ENCODE measurements around the gene PIH1D1. TPM values are rescaled to one million over a fixed set of nuclear protein-coding genes. Genes with fewer than 3 reads are reported as not detected.
"Not testable (repeated sequence)": the region's sequence is repeated elsewhere in the genome, so short reads cannot be mapped to it uniquely, and the experiment has no call there.

Gene PIH1D1
- total RNA-seq, 1 donor from 2014 or later: 108 TPM

GRCh38 chr19:49445997-49446396, 5.6 kb downstream of the PIH1D1 start:
- no peak for DNase-seq (ENCODE audit: low read depth)
- H3K4me3 ChIP-seq (ENCODE audit: low read depth, low read length): no peak overlapping the region
- no peak for TF ChIP-seq CTCF (IDR thresholded peaks at IDR 0.05; ENCODE audit: insufficient read depth, low read length, poor library complexity, severe bottlenecking)

GRCh38 chr19:49444100-49444700, 7.4 kb downstream of the PIH1D1 start:
- H3K27me3 ChIP-seq (ENCODE audit: control insufficient read depth, insufficient read depth, low read length): peaks cover 35% of the 10 kb centered on the region
- H3K4me3 ChIP-seq (ENCODE audit: low read depth, low read length); DNase-seq (ENCODE audit: low read depth); H3K36me3 ChIP-seq (ENCODE audit: control insufficient read depth, insufficient read depth, low read length): not testable (repeated sequence)

More at GRCh38 chr19:49445997-49446396, 5.6 kb downstream of the PIH1D1 start:
- peaks cover 18% of the 10 kb centered on the region for H3K27me3 ChIP-seq (ENCODE audit: control insufficient read depth, insufficient read depth, low read length)
- no peaks in the 10 kb centered on the region for H3K36me3 ChIP-seq (ENCODE audit: control insufficient read depth, insufficient read depth, low read length)

- Histone ChIP-seq H3K27me3 (ENCODE audit: control insufficient read depth, insufficient read depth, low read length) (peaks cover 41% of the 10 kb centered on the region), H3K4me3 (ENCODE audit: low read depth, low read length) (peak overlapping the region; percentile 63), H3K36me3 (ENCODE audit: control insufficient read depth, insufficient read depth, low read length) (no peaks in the 10 kb centered on the region)
- DNase-seq (ENCODE audit: low read depth): peak; percentile 71
- TF ChIP-seq CTCF (IDR thresholded peaks at IDR 0.05; ENCODE audit: insufficient read depth, low read length, poor library complexity, severe bottlenecking): peak; percentile 87
These were observed 8.1 kb downstream of the PIH1D1 start for GRCh38 chr19:49443366-49444099.

- H3K36me3 ChIP-seq (ENCODE audit: control insufficient read depth, insufficient read depth, low read length): no peaks in the 10 kb centered on the region
- H3K27me3 ChIP-seq (ENCODE audit: control insufficient read depth, insufficient read depth, low read length): peaks cover 47% of the 10 kb centered on the region
- peak; percentile 29 for DNase-seq (ENCODE audit: low read depth)
- no peak for TF ChIP-seq CTCF (IDR thresholded peaks at IDR 0.05; ENCODE audit: insufficient read depth, low read length, poor library complexity, severe bottlenecking)
- peak overlapping the region; percentile 63 for H3K4me3 ChIP-seq (ENCODE audit: low read depth, low read length)
These were observed 8.7 kb downstream of the PIH1D1 start for GRCh38 chr19:49442771-49443365.

- Histone ChIP-seq H3K4me3 (ENCODE audit: low read depth, low read length) (no peak overlapping the region), H3K27me3 (ENCODE audit: control insufficient read depth, insufficient read depth, low read length) (peaks cover 53% of the 10 kb centered on the region), H3K36me3 (ENCODE audit: control insufficient read depth, insufficient read depth, low read length) (no peaks in the 10 kb centered on the region)
- no peak for TF ChIP-seq CTCF (IDR thresholded peaks at IDR 0.05; ENCODE audit: insufficient read depth, low read length, poor library complexity, severe bottlenecking)
- DNase-seq (ENCODE audit: low read depth): no peak
These were observed 9.3 kb downstream of the PIH1D1 start for GRCh38 chr19:49442354-49442753.

GRCh38 chr19:49441960-49442350, 9.7 kb downstream of the PIH1D1 start:
- Histone ChIP-seq H3K36me3 (ENCODE audit: control insufficient read depth, insufficient read depth, low read length) (no peaks in the 10 kb centered on the region), H3K27me3 (ENCODE audit: control insufficient read depth, insufficient read depth, low read length) (peaks cover 57% of the 10 kb centered on the region), H3K4me3 (ENCODE audit: low read depth, low read length) (no peak overlapping the region)
- TF ChIP-seq CTCF (IDR thresholded peaks at IDR 0.05; ENCODE audit: insufficient read depth, low read length, poor library complexity, severe bottlenecking): no peak
- no peak for DNase-seq (ENCODE audit: low read depth)

Data from kidney epithelial cell (primary cell).